GM19238 (cell line): ENCODE measurements around the gene ZP1.

Source experiments
- DNase-seq: peaks from one replicate; pipeline ENCODE4 v3.0.0; 2011; ENCODE audit warnings: low spot score; ENCODE audit not compliant: insufficient read length

The ZP1 gene

GRCh38 chr11:60858731-60859464, 8.4 kb upstream of the ZP1 start:
- DNase-seq = no peak

DNA sequence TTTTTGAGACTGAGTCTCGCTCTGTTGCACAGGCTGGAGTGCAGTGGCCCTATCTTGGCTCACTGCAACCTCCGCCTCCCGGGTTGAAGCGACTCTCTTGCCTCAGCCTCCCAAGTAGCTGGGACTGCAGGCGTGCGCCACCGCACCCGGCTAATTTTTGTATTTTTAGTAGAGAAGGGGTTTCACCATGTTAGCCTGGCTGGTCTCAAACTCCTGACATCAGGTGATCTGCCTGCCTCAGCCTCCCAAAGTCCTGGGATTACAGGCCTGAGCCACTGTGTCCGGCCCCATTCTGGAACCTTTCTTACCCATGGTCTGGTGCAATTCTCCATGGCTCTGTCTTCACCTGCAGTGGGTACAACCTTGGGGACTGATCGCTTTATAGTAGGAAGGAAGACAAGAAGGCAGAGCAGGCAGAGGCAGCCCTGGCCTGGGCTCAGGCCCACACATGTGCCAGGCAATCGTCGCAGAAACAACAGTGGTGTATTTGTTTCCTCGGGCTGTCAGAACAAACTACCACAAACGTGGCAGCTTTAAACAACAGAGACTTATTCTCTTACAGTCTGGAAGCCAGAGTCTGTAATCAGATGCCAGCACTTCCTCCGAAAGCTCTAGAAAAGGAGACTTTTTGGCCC, 7.6 kb upstream of the ZP1 start:
- no peak for DNase-seq

DNA sequence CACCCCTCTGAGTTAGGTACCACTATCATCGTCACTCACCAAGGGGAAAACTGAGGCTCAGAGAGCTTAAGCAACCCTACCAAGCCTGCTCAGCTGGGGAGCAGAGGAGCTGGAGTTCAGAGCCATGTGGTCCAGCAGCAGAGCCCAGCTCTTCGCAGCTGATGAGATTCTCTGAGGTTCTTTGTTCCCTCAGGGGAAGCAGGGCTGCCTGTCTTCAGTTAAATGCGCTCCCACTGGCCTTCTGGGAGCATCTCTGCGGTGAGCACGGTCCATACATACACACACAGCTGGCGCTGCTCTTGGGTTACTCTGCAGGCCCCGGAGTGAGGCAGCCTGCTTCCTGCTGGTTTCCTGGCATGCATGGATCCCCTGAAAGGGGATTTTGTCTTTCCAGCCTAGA, 6.4 kb upstream of the ZP1 start:
- DNase-seq = no peak

- no peak for DNase-seq
These were observed 5.2 kb upstream of the ZP1 start for GRCh38 chr11:60862171-60862570.

GRCh38 chr11:60863550-60864521, 3.5 kb upstream of the ZP1 start:
- no peak for DNase-seq

DNA sequence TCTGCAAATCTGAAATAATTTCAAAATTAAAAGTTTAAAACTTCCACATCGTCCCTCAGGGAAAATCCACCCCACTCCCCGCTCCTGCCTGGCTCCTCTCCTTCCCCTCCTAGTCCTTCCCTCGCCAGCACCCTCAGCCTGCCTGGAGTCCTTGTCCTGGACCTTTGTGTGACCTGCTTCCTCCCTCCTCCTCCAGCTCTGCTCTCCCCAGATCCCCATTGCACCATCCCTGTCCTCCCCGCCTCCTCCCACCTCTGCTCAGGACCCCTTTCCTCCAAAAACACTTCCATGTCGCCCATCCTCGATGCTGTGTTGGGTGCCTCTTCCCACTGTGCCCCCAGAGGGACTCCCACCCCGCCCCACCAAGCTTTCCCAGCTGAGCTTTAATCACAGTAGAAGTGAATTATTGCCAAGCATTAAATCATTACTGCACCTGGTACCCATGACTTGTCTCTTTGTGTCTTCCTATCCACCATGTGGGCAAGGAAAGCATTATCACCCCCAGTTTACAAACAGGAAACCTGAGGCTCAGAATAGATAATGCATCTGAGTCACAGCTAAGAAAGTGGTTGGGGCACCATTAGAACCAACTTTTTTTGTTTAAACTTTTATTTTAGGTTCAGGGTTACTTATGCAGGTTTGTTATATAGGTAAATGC, 2.4 kb upstream of the ZP1 start:
- DNase-seq = no peak

DNA sequence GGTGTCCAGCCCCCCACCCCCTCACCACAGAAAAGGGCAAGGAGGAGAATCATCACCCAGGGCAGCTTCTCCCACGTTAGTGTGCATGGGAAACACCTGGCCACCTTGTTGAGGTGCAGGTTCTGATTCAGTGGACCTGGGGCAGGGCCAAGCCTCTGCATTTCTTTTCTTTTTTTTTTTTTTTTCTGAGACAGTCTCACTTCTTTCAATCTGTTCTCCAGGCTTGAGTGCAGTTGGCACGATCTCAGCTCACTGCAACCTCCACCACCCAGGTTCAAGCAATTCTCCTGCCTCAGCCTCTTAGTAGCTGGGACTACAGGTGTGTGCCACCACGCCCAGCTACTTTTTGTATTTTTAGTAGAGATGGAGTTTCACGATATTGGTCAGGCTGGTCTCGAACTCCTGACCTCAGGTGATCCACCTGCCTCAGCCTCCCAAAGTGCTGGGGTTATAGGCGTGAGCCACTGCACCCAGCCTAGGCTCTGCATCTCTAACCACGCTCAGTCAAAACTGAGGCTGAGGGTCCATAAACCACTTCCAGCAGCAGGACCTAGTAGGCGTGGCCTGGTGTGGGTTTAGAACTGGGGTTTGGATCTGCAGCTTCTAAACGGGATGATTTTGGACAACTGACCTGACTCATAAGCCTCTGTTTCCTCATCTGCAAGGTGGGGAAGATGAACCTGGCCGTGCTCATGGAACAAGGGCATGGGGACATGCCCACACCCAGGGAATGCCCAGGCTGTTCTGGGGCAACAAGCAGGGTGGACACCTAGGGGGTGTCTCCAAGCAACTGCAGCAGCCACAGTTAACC, 734 bp downstream of the ZP1 start:
- no peak for DNase-seq

GRCh38 chr11:60868682-60869450, 1.5 kb downstream of the ZP1 start:
- DNase-seq = no peak

GRCh38 chr11:60869451-60869825, 2.1 kb downstream of the ZP1 start:
- no peak for DNase-seq

DNA sequence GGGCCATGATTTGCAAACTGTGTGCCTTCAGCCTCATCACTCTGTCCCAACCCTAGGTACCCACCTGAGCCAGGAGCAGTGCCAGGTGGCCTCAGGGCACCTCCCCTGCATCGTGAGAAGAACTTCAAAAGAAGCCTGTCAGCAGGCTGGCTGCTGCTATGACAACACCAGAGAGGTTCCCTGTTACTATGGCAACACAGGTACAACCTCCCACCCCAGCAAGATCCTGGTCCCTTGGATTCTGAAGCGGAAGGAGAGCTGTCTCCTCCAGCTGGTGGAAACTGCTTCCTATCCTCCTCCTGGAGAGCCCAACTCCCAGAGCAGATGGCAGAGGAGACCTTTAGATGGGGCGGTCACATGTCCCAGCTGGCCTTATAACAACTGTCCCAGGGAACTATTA, 2.9 kb downstream of the ZP1 start:
- DNase-seq = no peak

DNA sequence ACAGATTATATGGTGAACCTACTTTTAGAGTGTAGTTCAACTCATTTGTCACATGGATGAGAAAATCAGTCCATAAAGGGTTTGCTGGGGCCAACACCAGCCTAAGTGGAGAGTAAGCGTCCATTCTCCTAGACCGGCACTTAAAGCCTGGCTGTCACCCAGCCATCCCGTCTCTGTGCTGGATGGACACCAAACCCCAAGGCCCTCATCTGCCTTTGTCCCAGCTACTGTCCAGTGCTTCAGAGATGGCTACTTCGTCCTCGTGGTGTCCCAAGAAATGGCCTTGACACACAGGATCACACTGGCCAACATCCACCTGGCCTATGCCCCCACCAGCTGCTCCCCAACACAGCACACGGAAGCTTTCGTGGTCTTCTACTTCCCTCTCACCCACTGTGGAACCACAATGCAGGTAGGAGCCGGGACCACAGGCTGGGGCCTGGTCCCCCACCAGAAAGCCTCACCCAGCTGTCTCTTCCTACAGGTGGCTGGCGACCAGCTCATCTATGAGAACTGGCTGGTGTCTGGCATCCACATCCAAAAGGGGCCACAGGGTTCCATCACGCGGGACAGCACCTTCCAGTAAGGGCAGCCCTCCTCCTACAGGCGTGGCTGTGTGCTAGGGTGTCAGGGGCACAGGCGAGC, 3.5 kb downstream of the ZP1 start:
- no peak for DNase-seq

DNA sequence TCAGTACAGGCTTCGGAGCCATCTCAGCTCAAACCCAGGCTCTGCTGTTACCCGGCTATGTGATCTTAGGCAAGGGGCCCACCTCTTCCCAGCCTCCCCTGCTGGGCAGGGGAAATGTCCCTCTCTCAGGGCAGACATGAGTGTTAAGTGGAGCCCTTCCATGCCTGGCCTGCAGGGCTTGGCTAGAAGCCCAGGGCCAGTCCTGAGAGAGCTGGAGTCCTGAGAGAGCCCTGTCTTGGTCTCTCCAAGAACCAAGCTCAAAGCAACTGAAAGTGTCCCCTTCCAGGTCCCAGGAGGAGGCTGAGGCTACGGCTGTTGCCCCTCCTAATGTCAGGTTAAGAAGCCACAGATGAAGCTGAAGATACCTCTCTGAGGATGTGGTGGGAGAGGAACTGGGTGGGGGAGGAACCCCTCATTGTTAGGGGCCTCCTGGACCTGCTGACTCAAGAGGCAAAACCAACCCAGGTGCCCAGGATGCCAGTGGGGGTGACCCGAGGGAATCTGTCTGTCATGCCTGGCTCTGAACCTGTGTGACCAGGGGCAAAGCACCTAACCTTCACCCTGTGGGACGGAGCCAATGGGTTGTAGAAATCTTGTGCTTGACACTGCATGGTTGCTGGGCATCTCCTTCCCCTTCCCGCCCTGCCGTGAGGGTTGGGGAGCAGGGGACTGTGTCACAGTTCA, 4.2 kb downstream of the ZP1 start:
- no peak for DNase-seq

- DNase-seq = no peak
These were observed 5.0 kb downstream of the ZP1 start for GRCh38 chr11:60872124-60872960.

DNA sequence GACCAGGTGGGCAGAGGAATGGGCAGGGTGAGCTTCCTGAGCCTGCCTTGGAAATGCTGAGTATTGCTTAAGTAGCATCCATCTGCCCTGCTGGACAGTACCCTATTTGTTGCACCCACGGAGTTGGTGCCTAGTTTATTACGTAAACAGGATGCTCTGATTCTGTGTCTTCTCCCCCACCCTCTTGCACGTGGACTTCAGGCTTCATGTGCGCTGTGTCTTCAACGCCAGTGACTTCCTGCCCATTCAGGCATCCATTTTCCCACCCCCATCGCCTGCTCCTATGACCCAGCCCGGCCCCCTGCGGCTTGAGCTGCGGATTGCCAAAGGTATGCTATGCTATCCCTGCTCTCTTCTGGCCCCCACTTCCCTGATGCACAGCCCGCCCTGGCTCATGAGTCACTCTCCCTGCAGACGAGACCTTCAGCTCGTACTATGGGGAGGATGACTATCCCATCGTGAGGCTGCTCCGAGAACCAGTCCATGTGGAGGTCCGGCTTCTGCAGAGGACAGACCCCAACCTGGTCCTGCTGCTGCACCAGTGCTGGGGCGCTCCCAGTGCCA, 5.7 kb downstream of the ZP1 start:
- no peak for DNase-seq

DNA sequence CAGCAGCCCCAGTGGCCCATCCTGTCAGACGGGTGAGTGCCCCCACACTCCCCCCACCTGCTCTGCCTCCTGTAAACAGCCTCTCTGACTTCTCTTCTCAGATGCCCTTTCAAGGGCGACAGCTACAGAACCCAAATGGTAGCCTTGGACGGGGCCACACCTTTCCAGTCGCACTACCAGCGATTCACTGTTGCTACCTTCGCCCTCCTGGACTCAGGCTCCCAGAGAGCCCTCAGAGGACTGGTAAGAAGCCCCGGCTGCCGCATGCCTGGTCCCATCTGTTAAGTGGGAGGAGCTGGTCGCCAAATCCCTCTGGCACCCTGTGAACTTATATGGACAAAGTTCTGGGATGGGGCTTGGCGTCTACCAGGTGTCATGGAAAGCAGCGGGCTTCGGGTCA, 6.2 kb downstream of the ZP1 start:
- DNase-seq = no peak

DNA sequence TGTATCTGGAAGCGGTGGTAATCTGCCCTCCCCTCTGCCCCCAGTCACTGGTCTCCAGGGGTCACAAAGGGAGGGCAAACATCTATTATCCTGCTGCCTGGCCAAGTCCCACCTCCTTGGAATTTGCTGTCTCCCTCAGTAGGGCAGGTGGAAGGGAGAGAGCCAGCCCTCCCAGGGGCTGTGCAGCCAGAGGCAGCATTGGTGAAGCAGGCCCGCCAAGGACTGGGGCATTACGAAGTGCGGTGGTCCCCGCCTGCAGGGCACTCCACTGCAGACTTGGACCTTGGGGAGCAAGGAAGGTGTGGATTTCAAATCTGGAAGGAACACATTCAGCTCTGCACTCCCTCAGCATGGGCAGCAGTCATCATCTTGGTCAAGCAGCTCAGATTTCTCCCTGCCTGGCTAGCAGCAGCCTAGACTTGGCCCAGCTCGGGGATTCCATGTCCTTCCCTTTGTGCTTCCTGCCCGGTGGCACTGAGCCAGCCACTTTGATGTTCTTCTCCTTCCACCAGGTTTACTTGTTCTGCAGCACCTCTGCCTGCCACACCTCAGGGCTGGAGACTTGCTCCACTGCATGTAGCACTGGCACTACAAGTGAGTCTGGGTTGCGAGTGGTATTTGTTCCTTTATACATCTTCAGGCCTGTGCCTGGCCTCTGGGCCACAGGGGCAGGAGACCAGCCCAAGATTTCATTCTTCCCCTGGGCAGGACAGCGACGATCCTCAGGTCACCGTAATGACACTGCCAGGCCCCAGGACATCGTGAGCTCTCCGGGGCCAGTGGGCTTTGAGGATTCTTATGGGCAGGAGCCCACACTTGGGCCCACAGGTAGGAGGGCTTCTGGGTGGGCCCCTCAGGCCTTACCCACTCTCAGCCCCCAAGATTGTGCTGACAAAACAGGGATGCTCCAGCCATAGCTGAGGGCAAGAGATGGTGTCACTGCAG, 7.4 kb downstream of the ZP1 start:
- DNase-seq = no peak
